NCI-H82 treated with DMSO at 0.1 percent for 48 hours (cell line): ENCODE data around the gene XPO4.

ENCODE experiments used
- DNase-seq: peaks from one replicate; lab custom pipeline; 2025; ENCODE audit not compliant: unreplicated experiment; lab: John Stamatoyannopoulos, UW

XPO4 gene

GRCh38 chr13:20831254-20831653 lies 71.3 kb downstream of the XPO4 start:
- DNase-seq, result no peak

- peak; percentile 68 for DNase-seq
Measured at GRCh38 chr13:20828539-20829364, 73.8 kb downstream of the XPO4 start.

GRCh38 chr13:20826843-20827560 lies 75.5 kb downstream of the XPO4 start:
- DNase-seq, result no peak

GRCh38 chr13:20826301-20826700 lies 76.2 kb downstream of the XPO4 start:
- no peak for DNase-seq

GRCh38 chr13:20825477-20825875 lies 77.1 kb downstream of the XPO4 start:
- DNase-seq, result no peak

- no peak for DNase-seq
Measured at GRCh38 chr13:20824762-20825476, 77.6 kb downstream of the XPO4 start.

- DNase-seq, result peak; percentile 64
Measured at GRCh38 chr13:20823071-20823470, 79.5 kb downstream of the XPO4 start.

GRCh38 chr13:20822406-20822805 lies 80.1 kb downstream of the XPO4 start:
- DNase-seq, result no peak

GRCh38 chr13:20819715-20820114 lies 82.8 kb downstream of the XPO4 start:
- no peak for DNase-seq

GRCh38 chr13:20815464-20815863 lies 87.1 kb downstream of the XPO4 start:
- peak; percentile 64 for DNase-seq

GRCh38 chr13:20814224-20814910 lies 88.2 kb downstream of the XPO4 start:
- DNase-seq, result peak; percentile 99

GRCh38 chr13:20812890-20813289 lies 89.7 kb downstream of the XPO4 start:
- DNase-seq, result no peak

GRCh38 chr13:20810808-20811207 lies 91.7 kb downstream of the XPO4 start:
- no peak for DNase-seq

GRCh38 chr13:20808874-20809273 lies 93.7 kb downstream of the XPO4 start:
- no peak for DNase-seq

- no peak for DNase-seq
Measured at GRCh38 chr13:20803180-20803965, 99.2 kb downstream of the XPO4 start.

- DNase-seq, result no peak
Measured at GRCh38 chr13:20801707-20802106, 100.8 kb downstream of the XPO4 start.

- no peak for DNase-seq
Measured at GRCh38 chr13:20799726-20800416, 102.7 kb downstream of the XPO4 start.

- no peak for DNase-seq
Measured at GRCh38 chr13:20798027-20798426, 104.5 kb downstream of the XPO4 start.

- DNase-seq, result peak; percentile 53
Measured at GRCh38 chr13:20796791-20797508, 105.6 kb downstream of the XPO4 start.
